ENCODE data around the gene LRRC56. TPM values are rescaled to one million over a fixed set of nuclear protein-coding genes. Genes with fewer than 3 reads are reported as not detected.

LRRC56 gene
- total and polyA plus RNA-seq, 2 donors (not counting 1 experiment from before 2014, with no cell fraction given): 11.8 to 15.8 TPM

GRCh38 chr11:530960-531831 is 6.1 kb upstream of the LRRC56 start:
- no peak overlapping the region for H3K4me3 Mint-ChIP-seq
- TF ChIP-seq CTCF (IDR thresholded peaks at IDR 0.05) (no peak), EZH2 (IDR thresholded peaks at IDR 0.05; ENCODE audit: borderline replicate concordance, insufficient read depth, low read depth, low read length, poor library complexity, severe bottlenecking) (no peak)
- Histone ChIP-seq H3K27me3 (replicated peaks in 1 of 4; ENCODE audit: control extremely low read depth in 1 of 4, control insufficient read depth in 3 of 4, insufficient read depth in 4 of 4, low read length in 3 of 4) (no peaks in the 10 kb centered on the region), H3K9me3 (ENCODE audit: control extremely low read depth in 1 of 3, control insufficient read depth in 2 of 3, insufficient read depth in 1 of 3, low read length in 2 of 3) (no peaks in the 10 kb centered on the region), H2AFZ (ENCODE audit: insufficient read depth, low read depth, low read length, poor library complexity, severe bottlenecking) (no peak overlapping the region), H3K27ac (ENCODE audit: low read length in 2 of 2) (no peak overlapping the region), H3K4me3 (ENCODE audit: control extremely low read depth in 1 of 5, extremely low read depth in 1 of 5, insufficient read depth in 1 of 5, low read depth in 2 of 5, low read length in 4 of 5) (no peak overlapping the region), H3K79me2 (ENCODE audit: control insufficient read depth, insufficient read depth, low read length) (peaks cover 14% of the 10 kb centered on the region), H3K4me1 (ENCODE audit: control insufficient read depth in 2 of 2, insufficient read depth in 2 of 2, low read length in 2 of 2) (peaks cover 5 to 12% of the 10 kb centered on the region in 2 donors), H3K36me3 (replicated peaks in 1 of 2; ENCODE audit: control extremely low read depth in 1 of 2, control insufficient read depth in 1 of 2, extremely low read depth in 1 of 2, insufficient read depth in 2 of 2, low read length in 1 of 2) (peaks cover 0 to 25% of the 10 kb centered on the region in 2 experiments), H3K9ac (ENCODE audit: low read length) (no peak overlapping the region), H4K20me1 (ENCODE audit: control insufficient read depth, insufficient read depth, low read length, poor library complexity, severe bottlenecking) (peaks cover 36% of the 10 kb centered on the region), H3K4me2 (replicated peaks; ENCODE audit: low read depth, low read length, poor library complexity, severe bottlenecking) (no peak overlapping the region)
- POLR2A ChIA-PET: no interaction called here
- peaks cover 3% of the 10 kb centered on the region for H3K4me1 Mint-ChIP-seq
- peak overlapping the region; percentile 20 for H3K27ac Mint-ChIP-seq
- peak; percentile 16 for DNase-seq
- no peaks in the 10 kb centered on the region for H3K27me3 Mint-ChIP-seq
- 99% methylated on average over 17 of the region's 28 CpGs for WGBS (ENCODE audit: insufficient coverage)
- no peak for ATAC-seq (ENCODE audit: low read depth)
- intact Hi-C loops (cut with micrococcal nuclease): no loop called here
- CTCF ChIA-PET: no interaction called here
- H3K9me3 Mint-ChIP-seq (ENCODE audit: insufficient read depth): no peaks in the 10 kb centered on the region

DNA sequence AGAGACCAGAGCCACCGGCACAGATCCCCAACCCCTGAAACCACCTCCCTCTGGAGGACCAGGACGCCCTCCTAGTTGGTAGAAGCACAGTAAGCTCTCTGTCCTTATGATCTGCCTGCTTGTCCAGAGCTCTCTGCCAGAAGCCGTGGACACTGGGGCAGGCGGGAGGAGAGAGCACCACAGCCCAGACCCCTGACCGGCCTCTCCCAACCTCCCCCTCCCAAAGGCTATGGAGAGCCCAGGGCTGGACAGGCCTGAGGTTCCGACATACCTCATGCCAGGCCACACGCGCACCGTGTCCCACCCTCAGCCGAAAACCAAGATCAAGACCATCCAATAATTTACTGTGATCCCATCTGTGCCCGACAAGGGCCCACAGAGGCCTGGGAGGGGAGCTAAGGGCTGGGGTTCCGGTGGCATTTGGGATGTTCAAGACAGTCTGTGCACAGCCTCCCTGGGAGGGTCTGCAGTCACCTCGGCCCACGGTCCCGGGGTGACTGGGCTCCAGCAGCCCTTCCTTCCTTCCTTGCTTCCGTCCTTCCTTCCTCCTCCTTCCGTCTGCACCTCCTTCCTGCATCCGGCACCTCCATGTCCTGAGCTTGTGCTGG is 5.3 kb upstream of the LRRC56 start:
- Histone ChIP-seq H3K27ac (ENCODE audit: low read length in 2 of 2) (no peak overlapping the region), H3K27me3 (replicated peaks in 1 of 4; ENCODE audit: control extremely low read depth in 1 of 4, control insufficient read depth in 3 of 4, insufficient read depth in 4 of 4, low read length in 3 of 4) (no peaks in the 10 kb centered on the region), H3K79me2 (ENCODE audit: control insufficient read depth, insufficient read depth, low read length) (peaks cover 14% of the 10 kb centered on the region), H2AFZ (ENCODE audit: insufficient read depth, low read depth, low read length, poor library complexity, severe bottlenecking) (no peak overlapping the region), H4K20me1 (ENCODE audit: control insufficient read depth, insufficient read depth, low read length, poor library complexity, severe bottlenecking) (peaks cover 36% of the 10 kb centered on the region), H3K4me2 (replicated peaks; ENCODE audit: low read depth, low read length, poor library complexity, severe bottlenecking) (no peak overlapping the region), H3K9me3 (ENCODE audit: control extremely low read depth in 1 of 3, control insufficient read depth in 2 of 3, insufficient read depth in 1 of 3, low read length in 2 of 3) (no peaks in the 10 kb centered on the region), H3K4me3 (ENCODE audit: control extremely low read depth in 1 of 5, extremely low read depth in 1 of 5, insufficient read depth in 1 of 5, low read depth in 2 of 5, low read length in 4 of 5) (no peak overlapping the region), H3K4me1 (ENCODE audit: control insufficient read depth in 2 of 2, insufficient read depth in 2 of 2, low read length in 2 of 2) (peaks cover 9 to 20% of the 10 kb centered on the region in 2 donors), H3K36me3 (replicated peaks in 1 of 2; ENCODE audit: control extremely low read depth in 1 of 2, control insufficient read depth in 1 of 2, extremely low read depth in 1 of 2, insufficient read depth in 2 of 2, low read length in 1 of 2) (peaks cover 0 to 25% of the 10 kb centered on the region in 2 experiments), H3K9ac (ENCODE audit: low read length) (no peak overlapping the region)
- no peak overlapping the region for H3K4me3 Mint-ChIP-seq
- no peak overlapping the region for H3K27ac Mint-ChIP-seq
- CTCF ChIA-PET: no interaction called here
- H3K4me1 Mint-ChIP-seq: peaks cover 3% of the 10 kb centered on the region
- WGBS (ENCODE audit: insufficient coverage): 94% methylated on average over 13 of the region's 18 CpGs
- no peaks in the 10 kb centered on the region for H3K27me3 Mint-ChIP-seq
- POLR2A ChIA-PET: no interaction called here
- ATAC-seq (ENCODE audit: low read depth): no peak
- no peaks in the 10 kb centered on the region for H3K9me3 Mint-ChIP-seq (ENCODE audit: insufficient read depth)
- TF ChIP-seq CTCF (IDR thresholded peaks at IDR 0.05): no peak
- DNase-seq: peak; percentile 28
- intact Hi-C loops (cut with micrococcal nuclease): no loop called here

All from B cell (primary cell).